ENCODE measurements around the gene EBF4.

DNA sequence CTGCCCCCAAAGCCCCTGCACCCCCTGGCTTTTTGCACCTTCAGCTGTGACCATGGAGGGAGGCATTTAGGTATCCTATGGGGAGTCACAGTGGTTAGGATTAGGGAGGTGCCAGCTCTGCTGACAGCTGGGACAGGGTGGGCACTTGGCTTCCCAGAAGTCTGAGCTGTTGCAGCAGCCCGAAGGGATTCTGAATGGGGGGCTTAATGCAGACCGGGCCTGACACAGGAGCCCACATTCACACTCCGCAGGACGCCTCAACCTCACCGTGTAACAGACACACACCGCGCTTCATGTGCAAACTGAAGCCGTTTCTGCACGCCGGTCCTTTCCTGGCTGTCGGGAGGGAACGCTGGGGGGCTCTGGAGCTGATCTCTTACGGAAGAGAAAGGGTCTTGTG, 1.9 kb downstream of the EBF4 start:
- TF ChIP-seq CTCF (IDR thresholded peaks at IDR 0.05): no peak
- no peak for TF ChIP-seq EZH2 (IDR thresholded peaks at IDR 0.05; ENCODE audit: borderline replicate concordance, insufficient read depth, low read depth, low read length, poor library complexity, severe bottlenecking)
